Esophagus (tissue), 2 donors: ENCODE measurements around the gene FAR1. TPM values are rescaled to one million over a fixed set of nuclear protein-coding genes. Genes with fewer than 3 reads are reported as not detected.

Experiments used
- H3K27ac ChIP-seq, 2 donors: one replicate each; pipeline ENCODE4 v1.5.1; 2013; ENCODE audit warnings: low read depth in 2 of 2, mild to moderate bottlenecking in 2 of 2, inconsistent platforms in 1 of 2, low read length in 1 of 2, moderate library complexity in 1 of 2
- H3K27me3 ChIP-seq, 2 donors: one replicate each; pipeline ENCODE4 v1.6.1; 2013; ENCODE audit warnings: low read length in 2 of 2, control low read depth in 1 of 2, mild to moderate bottlenecking in 1 of 2; ENCODE audit not compliant: insufficient read depth in 2 of 2, control insufficient read depth in 1 of 2
- H3K36me3 ChIP-seq, 2 donors: one replicate each; pipeline ENCODE4 v1.6.1; 2013; ENCODE audit warnings: low read length in 1 of 2; ENCODE audit not compliant: control insufficient read depth in 2 of 2, insufficient read depth in 2 of 2
- H3K4me1 ChIP-seq, 2 donors: one replicate each; pipeline ENCODE4 v1.6.1; 2013; ENCODE audit warnings: low read length in 1 of 2; ENCODE audit not compliant: control insufficient read depth in 2 of 2, insufficient read depth in 2 of 2
- H3K4me3 ChIP-seq, 2 donors: one replicate each; pipeline ENCODE4 v1.5.1; 2013; ENCODE audit warnings: low read length in 2 of 2, mild to moderate bottlenecking in 2 of 2, low read depth in 1 of 2, moderate library complexity in 1 of 2
- H3K9me3 ChIP-seq, 2 donors: one replicate each; pipeline ENCODE4 v1.6.1; 2013; ENCODE audit warnings: mild to moderate bottlenecking in 2 of 2, low read depth in 1 of 2, low read length in 1 of 2, moderate library complexity in 1 of 2; ENCODE audit not compliant: control insufficient read depth in 2 of 2, insufficient read depth in 1 of 2
- WGBS, 2 donors: extraction: QIAGEN DNeasy Blood & Tissue Kit; methylation state at CpG; one replicate each; pipeline ENCODE4 v1.1.7; 2013; 5-methylcytosine and 5-hydroxymethylcytosine counted together
- polyA plus RNA-seq, 2 donors: library from polyadenylated mRNA; stranded (reverse); fragments of 200-250 nt; gene quantifications; one replicate each; pipeline ENCODE4 v1.2.3, GENCODE V29; 2013
- donor health status: healthy with polysubstance abuse.
- donor health status: Bipolar disorder and iron deficiency.

FAR1 gene
- polyA plus RNA-seq, 2 donors, result 36.8 to 42.5 TPM

DNA sequence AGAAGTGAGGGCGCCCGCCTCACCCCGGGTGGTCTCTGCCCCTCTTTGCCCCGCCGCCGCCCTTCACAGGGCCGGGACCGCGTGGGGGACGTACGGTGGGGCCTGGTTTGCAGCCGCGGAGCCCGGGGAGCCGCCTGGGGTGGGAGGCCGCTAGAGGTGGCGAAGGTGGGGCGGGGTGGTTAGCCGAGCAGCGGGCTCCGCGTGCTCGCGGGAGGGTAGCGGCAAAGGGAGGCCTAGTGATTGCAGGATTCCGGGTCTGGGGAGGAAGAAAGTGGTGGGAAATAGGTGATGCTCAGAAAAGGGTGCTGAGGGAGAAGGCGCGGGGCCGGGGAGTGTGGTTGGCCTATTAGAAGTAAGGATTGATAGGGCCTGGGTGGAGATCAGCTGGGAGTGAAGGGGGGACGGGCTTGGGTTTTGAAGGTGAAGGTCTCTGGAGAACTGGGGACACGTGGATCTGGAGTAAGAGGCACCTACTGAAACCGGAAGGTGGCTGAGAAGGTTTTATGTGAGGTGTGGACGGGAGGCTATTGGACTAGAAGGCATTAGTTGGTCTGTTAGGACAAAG lies 571 bp downstream of the FAR1 start:
- no peaks in the 10 kb centered on the region for H3K27me3 ChIP-seq
- H3K4me3 ChIP-seq, result peak overlapping the region; percentile 81 to 82
- no peaks in the 10 kb centered on the region for H3K36me3 ChIP-seq
- no peaks in the 10 kb centered on the region for H3K4me1 ChIP-seq
- no peaks in the 10 kb centered on the region for H3K9me3 ChIP-seq
- 1% methylated on average over 33 of the region's 33 CpGs for WGBS, 2 donors
- H3K27ac ChIP-seq, result peak overlapping the region; percentile 91 to 92

DNA sequence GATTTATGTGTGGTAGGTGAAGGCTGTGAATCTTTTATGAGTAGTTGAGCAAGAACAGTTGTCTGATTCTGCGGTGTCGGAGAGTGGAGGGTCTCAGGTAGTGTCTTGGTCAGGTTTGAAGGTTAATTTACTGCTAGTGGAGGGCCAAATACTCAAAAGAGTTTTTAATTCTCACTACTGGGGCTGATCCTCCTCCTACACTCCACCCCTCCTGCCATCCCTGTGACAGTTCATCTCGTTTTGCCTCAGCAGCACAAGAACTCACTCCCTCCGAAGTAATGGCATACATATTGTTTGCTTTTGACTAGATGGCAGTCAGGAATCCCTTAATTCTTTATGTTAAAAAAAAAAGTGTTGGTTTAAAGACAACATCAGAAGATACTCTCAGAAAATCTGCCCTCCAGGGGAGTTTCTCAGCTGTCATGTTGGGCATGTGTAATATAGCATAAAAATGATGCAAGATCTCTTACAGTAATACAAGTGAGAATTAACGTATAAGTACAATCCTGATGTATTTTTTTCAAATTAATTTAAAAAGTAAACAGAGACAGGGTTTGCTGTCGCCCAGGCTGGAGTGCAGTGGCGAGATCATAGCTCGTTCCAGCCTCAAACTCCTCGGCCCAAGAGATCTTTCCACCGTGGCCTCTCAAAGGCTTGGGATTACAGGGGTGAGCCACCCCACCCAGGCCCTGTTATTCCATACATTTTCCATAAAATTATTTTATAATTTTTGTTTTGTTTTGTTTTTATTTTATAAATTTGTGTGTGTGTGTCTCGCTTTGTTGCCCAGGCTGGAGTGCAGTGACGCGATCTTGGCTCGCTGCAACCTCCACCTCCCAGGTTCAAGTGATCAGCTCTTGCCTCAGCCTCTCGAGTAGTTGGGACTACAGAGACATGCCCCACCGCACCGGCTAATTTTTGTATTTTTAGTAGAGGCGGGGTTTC lies 1.3 kb downstream of the FAR1 start:
- WGBS, 2 donors, result 60 to 61% methylated on average over 18 of the region's 18 CpGs
- H3K9me3 ChIP-seq, result no peaks in the 10 kb centered on the region
- H3K4me3 ChIP-seq, result peak overlapping the region; percentile 81 to 82

DNA sequence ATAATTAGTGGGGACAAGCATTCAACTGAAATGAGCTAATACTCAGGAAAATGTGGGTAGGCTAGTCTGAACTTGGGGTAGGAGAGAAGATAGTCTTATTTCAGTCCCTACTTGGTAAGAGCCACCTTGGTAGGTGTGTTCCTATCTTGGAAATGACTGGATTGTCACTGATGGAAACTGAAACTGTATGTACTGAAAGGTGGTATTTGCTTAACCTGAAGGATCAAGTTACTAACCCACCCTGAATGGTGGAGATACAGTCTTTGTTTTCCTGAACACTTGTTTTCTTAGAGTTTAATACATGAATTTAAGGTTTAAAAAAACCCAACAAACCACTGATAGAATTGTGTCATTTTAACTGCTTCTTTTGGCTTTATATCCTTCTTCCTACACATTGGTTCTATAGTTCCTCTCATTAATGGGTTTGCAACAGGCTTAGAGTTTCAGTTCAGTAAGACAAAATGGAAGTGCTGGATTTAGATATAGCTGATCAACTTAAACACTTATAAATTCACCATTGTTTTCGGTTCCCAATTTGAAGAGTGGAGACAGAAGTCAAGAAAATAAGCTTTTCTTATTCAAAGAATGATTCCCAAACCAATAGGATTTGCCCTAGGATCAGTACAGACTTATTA lies 4.2 kb downstream of the FAR1 start:
- Histone ChIP-seq H3K27me3 (no peaks in the 10 kb centered on the region), H3K9me3 (no peaks in the 10 kb centered on the region), H3K4me1 (no peaks in the 10 kb centered on the region), H3K4me3 (no peak overlapping the region), H3K36me3 (no peaks in the 10 kb centered on the region), H3K27ac (no peak overlapping the region)
- 93 to 97% methylated on average over 1 of the region's 1 CpG for WGBS, 2 donors

More for the DNA sequence above, 1.3 kb downstream of the FAR1 start:
- Histone ChIP-seq H3K4me1 (no peaks in the 10 kb centered on the region), H3K27me3 (no peaks in the 10 kb centered on the region), H3K36me3 (no peaks in the 10 kb centered on the region), H3K27ac (peak overlapping the region; percentile 91 to 92)

DNA sequence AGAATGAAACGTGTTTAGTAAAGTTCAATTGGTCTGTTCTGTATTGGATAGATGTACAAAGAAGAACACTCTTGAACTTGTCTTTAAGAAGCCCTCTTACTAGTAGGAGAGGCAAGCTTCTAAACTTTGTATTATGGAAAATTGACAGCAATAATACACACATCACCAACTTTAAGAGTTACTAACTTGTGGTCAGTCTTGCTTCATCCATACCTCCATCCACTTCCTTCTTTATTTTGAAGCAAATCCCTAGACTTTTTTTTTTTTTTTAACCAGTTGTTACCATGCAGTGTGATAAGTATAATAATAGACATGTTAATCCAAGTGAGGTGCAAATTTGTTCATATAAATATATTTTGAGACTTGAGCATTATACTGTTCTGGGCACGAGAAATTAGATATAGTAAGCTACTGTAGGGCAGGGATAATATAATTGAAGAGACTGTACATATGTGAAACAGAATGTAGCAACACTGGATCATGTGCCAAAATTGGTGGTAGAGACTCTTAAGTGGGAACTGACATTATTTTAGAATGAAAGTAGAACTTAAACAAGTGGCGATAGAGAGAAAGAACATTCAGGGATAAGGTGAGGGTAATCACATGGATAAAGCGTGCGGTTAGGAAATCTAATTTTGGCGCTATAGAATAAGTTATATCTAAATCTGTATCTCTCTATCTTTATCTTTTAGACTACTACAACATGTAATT lies 6.5 kb downstream of the FAR1 start:
- Histone ChIP-seq H3K27ac (no peak overlapping the region), H3K36me3 (no peaks in the 10 kb centered on the region), H3K9me3 (no peaks in the 10 kb centered on the region), H3K4me3 (no peak overlapping the region), H3K27me3 (no peaks in the 10 kb centered on the region), H3K4me1 (no peaks in the 10 kb centered on the region)
- 88 to 90% methylated on average over 6 of the region's 6 CpGs for WGBS, 2 donors

DNA sequence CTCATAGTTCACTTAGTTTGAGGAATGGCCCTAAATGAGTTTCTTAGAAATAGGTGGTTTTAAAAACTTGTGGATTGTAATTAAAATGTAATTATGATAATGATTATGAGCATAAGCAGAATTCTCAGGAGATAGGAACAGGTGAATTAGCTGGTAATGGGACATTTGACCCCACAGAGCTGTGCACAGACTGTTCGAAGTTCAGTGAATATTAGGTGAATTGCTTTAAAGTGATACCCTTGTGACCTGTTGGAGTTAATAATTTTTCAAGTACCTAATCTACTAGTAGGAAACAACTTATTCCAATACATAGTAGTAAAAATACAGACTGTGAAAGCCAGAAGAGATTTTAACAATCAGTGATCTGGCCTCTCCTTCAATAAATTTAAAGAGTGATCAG lies 8.1 kb downstream of the FAR1 start:
- Histone ChIP-seq H3K27me3 (no peaks in the 10 kb centered on the region), H3K4me3 (no peak overlapping the region), H3K27ac (no peak overlapping the region), H3K36me3 (no peaks in the 10 kb centered on the region), H3K9me3 (no peaks in the 10 kb centered on the region), H3K4me1 (peaks cover 3 to 4% of the 10 kb centered on the region in 2 donors)
- WGBS, 2 donors, result 76 to 98% methylated on average over 1 of the region's 1 CpG

DNA sequence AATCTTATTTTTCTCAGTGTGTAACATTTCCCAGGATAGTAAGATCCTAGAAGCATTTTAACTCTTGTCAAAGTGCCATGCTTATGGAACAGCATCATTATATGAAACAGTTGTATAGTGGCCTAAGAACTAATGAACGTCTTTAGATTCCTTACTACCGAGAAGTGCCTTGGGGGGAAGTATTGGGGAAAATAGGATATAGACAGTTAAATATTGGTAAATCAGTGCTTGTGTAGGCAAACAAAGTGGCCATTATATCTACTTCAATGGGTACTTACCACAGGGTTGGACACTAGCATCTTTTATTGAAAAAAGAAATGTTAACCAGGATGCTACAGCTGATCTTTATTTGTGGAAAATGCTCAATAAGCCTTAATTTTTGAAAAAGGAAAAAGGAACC lies 11.3 kb downstream of the FAR1 start:
- Histone ChIP-seq H3K4me1 (peaks cover 3 to 4% of the 10 kb centered on the region in 2 donors), H3K27me3 (no peaks in the 10 kb centered on the region), H3K36me3 (no peaks in the 10 kb centered on the region), H3K9me3 (no peaks in the 10 kb centered on the region), H3K4me3 (no peak overlapping the region), H3K27ac (no peak overlapping the region)
- 92 to 94% methylated on average over 2 of the region's 2 CpGs for WGBS, 2 donors

DNA sequence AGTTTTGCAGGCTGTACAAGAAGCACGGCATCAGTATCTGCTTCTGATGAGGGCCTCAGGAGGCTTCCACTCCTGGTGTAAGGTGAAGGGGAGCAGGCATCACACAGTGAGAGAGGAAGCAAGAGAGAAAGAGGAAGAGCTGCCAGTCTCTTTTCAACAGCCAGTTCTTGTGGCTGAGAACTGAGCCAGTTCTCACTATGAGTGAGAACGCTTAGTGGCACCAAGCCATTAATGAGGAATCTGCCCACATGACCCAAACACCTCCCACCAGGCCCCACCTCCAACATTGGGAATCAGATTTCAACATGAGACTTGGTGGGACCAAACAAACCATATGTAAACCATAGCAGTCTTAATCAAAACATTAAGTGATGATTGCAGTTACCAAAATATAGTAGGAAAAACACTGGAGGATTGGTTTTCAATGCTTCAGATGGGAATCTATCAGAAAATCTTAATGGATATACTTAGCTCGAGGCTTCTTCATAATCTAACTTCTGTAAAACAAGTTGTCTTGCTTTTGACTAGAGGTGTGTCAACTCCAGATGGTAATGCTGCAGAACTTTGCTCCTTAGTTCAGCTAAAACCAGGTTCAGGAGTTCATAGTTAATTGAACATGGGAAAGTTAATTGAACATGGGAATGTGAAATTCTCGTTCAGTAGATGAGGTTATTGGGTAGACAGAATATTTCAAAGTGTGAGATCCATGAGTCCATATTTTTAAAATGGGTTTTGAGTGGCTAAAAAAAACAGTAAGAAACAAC lies 12.2 kb downstream of the FAR1 start:
- no peaks in the 10 kb centered on the region for H3K27me3 ChIP-seq
- H3K36me3 ChIP-seq, result no peaks in the 10 kb centered on the region
- whole genome bisulfite sequencing, 2 donors, result 77 to 87% methylated on average over 4 of the region's 4 CpGs
- no peak overlapping the region for H3K4me3 ChIP-seq
- no peak overlapping the region for H3K27ac ChIP-seq
- peaks cover 3 to 4% of the 10 kb centered on the region in 2 donors for H3K4me1 ChIP-seq
- H3K9me3 ChIP-seq, result no peaks in the 10 kb centered on the region

DNA sequence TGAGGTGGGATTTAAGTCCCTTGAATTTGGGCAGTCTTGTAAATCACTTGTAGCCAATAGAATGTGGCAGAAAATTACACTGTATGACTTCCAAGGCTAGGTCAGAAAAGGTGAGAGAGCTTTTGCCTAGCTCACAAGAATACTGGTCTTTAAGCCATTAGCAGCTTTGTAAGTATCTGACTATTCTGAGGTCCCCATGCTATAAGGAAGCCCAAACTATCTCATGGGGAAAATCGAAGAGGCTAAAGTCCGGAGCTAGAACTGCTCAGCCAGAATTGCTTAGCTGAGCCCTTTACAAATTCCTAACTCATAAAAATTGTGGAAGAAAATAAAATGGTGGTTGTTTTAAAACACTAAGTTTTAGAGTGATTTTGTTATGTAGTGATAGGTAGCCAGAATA lies 13.0 kb downstream of the FAR1 start:
- no peak overlapping the region for H3K27ac ChIP-seq
- no peaks in the 10 kb centered on the region for H3K9me3 ChIP-seq
- WGBS, 2 donors, result 87 to 97% methylated on average over 2 of the region's 2 CpGs
- H3K4me1 ChIP-seq, result peaks cover 3 to 4% of the 10 kb centered on the region in 2 donors
- no peak overlapping the region for H3K4me3 ChIP-seq
- H3K36me3 ChIP-seq, result no peaks in the 10 kb centered on the region
- H3K27me3 ChIP-seq, result no peaks in the 10 kb centered on the region

DNA sequence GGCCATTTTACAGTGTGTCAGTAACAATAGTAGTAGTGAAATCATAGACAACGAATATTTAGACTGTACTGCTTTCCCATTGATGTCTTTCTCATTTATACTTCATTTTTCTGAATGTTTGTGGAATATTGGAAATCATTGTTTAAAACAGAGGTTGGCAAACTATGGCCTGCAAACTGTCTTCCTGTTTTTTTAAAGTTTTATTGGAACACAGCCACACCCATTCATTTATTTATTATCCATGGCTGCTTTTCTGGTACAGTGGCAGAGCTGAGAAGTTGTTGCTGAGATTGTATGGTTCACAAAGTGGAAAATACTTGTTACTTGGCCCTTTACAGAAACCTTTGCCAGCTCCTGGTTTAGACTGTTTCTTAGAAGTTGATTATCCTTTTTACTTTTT lies 13.7 kb downstream of the FAR1 start:
- 65 to 73% methylated on average over 1 of the region's 1 CpG for WGBS, 2 donors
- peaks cover 3 to 4% of the 10 kb centered on the region in 2 donors for H3K4me1 ChIP-seq
- no peaks in the 10 kb centered on the region for H3K27me3 ChIP-seq
- no peaks in the 10 kb centered on the region for H3K9me3 ChIP-seq
- no peak overlapping the region for H3K4me3 ChIP-seq
- H3K36me3 ChIP-seq, result no peaks in the 10 kb centered on the region
- H3K27ac ChIP-seq, result no peak overlapping the region
